GM19043 (cell line): ENCODE measurements around the gene RASAL1.
A peak's percentile ranks its signal among the peaks of the same experiment; 100 is the strongest.

ENCODE experiments used
- ATAC-seq: cut with Tn5 transposase; IDR thresholded peaks from one replicate; pipeline ENCODE4 v1.9.1; 2021; ENCODE audit warnings: low read depth; ENCODE audit not compliant: unreplicated experiment

RASAL1 gene

GRCh38 chr12:113077859-113078255 is 57.7 kb downstream of the RASAL1 start:
- ATAC-seq = no peak

- no peak for ATAC-seq
Observed at GRCh38 chr12:113077057-113077858, 58.3 kb downstream of the RASAL1 start.

GRCh38 chr12:113075137-113075683 is 60.4 kb downstream of the RASAL1 start:
- ATAC-seq = peak; percentile 87

GRCh38 chr12:113073586-113073985 is 62.0 kb downstream of the RASAL1 start:
- no peak for ATAC-seq

- no peak for ATAC-seq
Observed at GRCh38 chr12:113072136-113072535, 63.4 kb downstream of the RASAL1 start.

- ATAC-seq = no peak
Observed at GRCh38 chr12:113071135-113072112, 64.1 kb downstream of the RASAL1 start.

GRCh38 chr12:113070117-113070906 is 65.2 kb downstream of the RASAL1 start:
- no peak for ATAC-seq

GRCh38 chr12:113069751-113070116 is 65.8 kb downstream of the RASAL1 start:
- no peak for ATAC-seq

- no peak for ATAC-seq
Observed at GRCh38 chr12:113069149-113069548, 66.4 kb downstream of the RASAL1 start.

- ATAC-seq = no peak
Observed at GRCh38 chr12:113067987-113068935, 67.3 kb downstream of the RASAL1 start.

- no peak for ATAC-seq
Observed at GRCh38 chr12:113066813-113067400, 68.7 kb downstream of the RASAL1 start.

GRCh38 chr12:113065126-113066007 is 70.2 kb downstream of the RASAL1 start:
- no peak for ATAC-seq

GRCh38 chr12:113064395-113065125 is 71.0 kb downstream of the RASAL1 start:
- ATAC-seq = no peak

GRCh38 chr12:113063396-113064350 is 71.9 kb downstream of the RASAL1 start:
- no peak for ATAC-seq

- no peak for ATAC-seq
Observed at GRCh38 chr12:113062502-113063395, 72.8 kb downstream of the RASAL1 start.
